Measurements from ENCODE around the gene NEURL1. TPM values are rescaled to one million over a fixed set of nuclear protein-coding genes. Genes with fewer than 3 reads are reported as not detected.

NEURL1 gene
- total RNA-seq, 2 donors from 2014 or later, result 0.12 TPM; not detected in 1

GRCh38 chr10:103570844-103571655 lies 77.5 kb downstream of the NEURL1 start:
- Histone ChIP-seq H3K27me3 (no peaks in the 10 kb centered on the region), H3K27ac (no peak overlapping the region), H3K4me3 (no peak overlapping the region), H3K9me3 (no peaks in the 10 kb centered on the region), H3K4me1 (no peaks in the 10 kb centered on the region), H3K36me3 (no peaks in the 10 kb centered on the region)
- no peak for DNase-seq (ENCODE audit: low spot score)
- TF ChIP-seq CTCF (IDR thresholded peaks at IDR 0.05), result no peak

DNA sequence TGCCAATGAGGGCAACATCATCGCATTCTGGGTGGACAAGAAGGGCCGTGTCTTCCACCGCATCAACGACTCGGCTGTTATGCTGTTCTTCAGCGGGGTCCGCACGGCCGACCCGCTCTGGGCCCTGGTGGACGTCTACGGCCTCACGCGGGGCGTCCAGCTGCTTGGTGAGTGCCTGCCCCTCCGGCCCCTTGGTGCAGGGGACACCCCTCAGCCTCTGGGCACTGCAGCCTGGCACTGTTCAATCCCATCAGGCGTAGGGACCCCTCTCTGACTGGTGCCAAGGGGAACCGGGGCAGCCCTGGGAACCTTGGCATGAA lies 78.1 kb downstream of the NEURL1 start:
- TF ChIP-seq CTCF (IDR thresholded peaks at IDR 0.05), result no peak
- no peak for DNase-seq (ENCODE audit: low spot score)
- Histone ChIP-seq H3K9me3 (no peaks in the 10 kb centered on the region), H3K4me1 (no peaks in the 10 kb centered on the region), H3K27me3 (no peaks in the 10 kb centered on the region), H3K4me3 (no peak overlapping the region), H3K36me3 (no peaks in the 10 kb centered on the region), H3K27ac (no peak overlapping the region)

DNA sequence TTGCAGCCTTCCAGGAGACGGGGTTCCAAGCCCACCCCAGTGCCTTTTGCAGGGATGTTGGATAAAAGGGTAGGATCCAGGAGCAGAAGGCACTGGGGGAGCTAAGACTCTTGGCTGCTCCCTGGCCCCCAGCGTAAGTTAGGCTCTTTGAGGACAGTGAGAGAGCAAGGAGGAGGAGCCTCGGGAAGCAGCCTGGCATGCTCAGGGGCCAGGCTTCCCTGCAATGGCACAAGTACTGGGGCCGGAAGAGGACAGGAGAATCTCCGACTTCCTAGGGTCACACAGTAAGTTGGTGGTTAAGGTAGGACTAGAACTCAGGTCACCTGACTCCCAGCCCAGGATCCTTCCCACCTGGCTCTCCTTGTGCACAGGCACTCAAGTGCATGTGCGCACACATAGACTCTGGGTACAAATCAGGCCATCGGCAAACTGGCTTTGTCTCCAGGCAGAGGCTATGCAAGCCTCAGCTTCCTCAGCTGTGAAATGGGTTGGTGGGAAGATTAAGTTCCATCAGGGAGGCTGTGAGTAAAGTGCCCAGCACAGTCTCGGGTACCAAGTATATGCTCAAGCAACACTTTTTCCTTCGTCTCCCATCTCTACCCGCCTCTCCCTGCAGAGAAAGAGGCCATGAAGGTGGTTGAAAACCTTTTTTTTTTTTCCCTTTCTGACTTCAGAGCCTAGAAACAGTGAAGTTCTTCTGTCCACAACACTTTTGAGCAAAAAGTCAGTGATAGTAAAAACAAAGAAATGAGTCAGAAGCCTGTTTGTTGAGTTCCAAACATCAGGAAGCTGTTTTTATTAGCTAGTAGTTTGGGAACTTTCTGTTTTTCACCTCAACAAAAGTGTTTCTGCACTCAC lies 79.1 kb downstream of the NEURL1 start:
- H3K27me3 ChIP-seq, result no peaks in the 10 kb centered on the region
- H3K27ac ChIP-seq, result no peak overlapping the region
- no peak for TF ChIP-seq CTCF (IDR thresholded peaks at IDR 0.05)
- H3K9me3 ChIP-seq, result no peaks in the 10 kb centered on the region
- H3K4me3 ChIP-seq, result no peak overlapping the region
- H3K4me1 ChIP-seq, result no peaks in the 10 kb centered on the region
- DNase-seq (ENCODE audit: low spot score), result no peak
- no peaks in the 10 kb centered on the region for H3K36me3 ChIP-seq

GRCh38 chr10:103573205-103573487 lies 79.6 kb downstream of the NEURL1 start:
- H3K4me1 ChIP-seq, result no peaks in the 10 kb centered on the region
- H3K27ac ChIP-seq, result no peak overlapping the region
- H3K36me3 ChIP-seq, result no peaks in the 10 kb centered on the region
- H3K9me3 ChIP-seq, result no peaks in the 10 kb centered on the region
- H3K4me3 ChIP-seq, result no peak overlapping the region
- TF ChIP-seq CTCF (IDR thresholded peaks at IDR 0.05), result no peak
- no peaks in the 10 kb centered on the region for H3K27me3 ChIP-seq
- DNase-seq (ENCODE audit: low spot score), result no peak

DNA sequence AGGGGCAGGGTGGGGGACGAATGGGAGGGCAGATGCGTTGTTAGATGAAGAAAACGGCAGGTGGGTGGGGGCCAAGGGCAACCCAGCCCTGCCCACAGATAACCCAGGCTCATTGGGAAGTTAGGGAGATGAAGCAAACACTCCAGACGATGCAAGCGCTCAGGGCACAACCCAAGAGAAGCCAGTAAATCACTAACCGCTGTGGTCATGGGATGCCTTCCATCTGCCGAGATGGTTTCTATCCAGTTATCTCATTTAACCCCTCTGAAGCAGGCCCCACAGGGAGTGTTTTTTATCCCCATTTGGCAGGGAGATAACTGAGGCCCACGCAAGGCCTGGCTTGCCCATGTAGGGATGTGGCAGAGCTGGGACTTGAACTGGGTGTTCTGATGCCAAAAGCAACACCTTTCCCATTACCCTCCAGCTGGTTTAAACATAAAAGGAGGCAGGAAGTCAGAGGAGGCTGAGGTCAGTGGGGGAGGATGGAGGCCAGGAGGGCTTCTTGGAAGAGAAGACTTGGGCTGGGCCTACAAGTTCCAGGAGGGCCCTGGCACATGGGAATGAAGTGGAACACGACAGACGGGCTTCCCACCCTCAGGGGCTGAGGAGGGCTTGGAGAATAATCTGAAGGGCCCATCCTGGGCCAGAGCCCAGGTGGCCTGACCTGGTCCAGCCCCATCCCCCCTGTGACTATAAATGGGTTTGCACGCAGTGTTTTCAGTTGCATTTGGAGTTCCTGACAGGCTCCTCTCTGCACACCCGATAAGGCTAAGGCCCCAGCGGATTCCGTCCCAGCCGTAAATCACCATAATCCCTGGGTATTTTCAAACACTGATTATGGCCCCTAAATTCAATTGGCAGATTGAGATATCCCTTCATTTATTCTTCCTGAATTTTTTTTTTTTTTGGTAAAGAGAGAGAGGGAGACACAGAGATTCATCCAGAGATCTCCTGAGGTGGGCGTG lies 80.9 kb downstream of the NEURL1 start:
- Histone ChIP-seq H3K9me3 (no peaks in the 10 kb centered on the region), H3K27me3 (no peaks in the 10 kb centered on the region), H3K27ac (no peak overlapping the region), H3K4me3 (no peak overlapping the region), H3K4me1 (no peaks in the 10 kb centered on the region), H3K36me3 (no peaks in the 10 kb centered on the region)
- no peak for TF ChIP-seq CTCF (IDR thresholded peaks at IDR 0.05)
- no peak for DNase-seq (ENCODE audit: low spot score)

Data from right atrium auricular region (tissue), 2 donors.